HG03139 (cell line): Measurements from ENCODE around the gene MNS1.
"Not testable (repeated sequence)": the region's sequence is repeated elsewhere in the genome, so short reads cannot be mapped to it uniquely, and the experiment has no call there.

Experiments
- ATAC-seq: cut with Tn5 transposase; IDR thresholded peaks from one replicate; pipeline ENCODE4 v1.9.1; 2021; ENCODE audit not compliant: unreplicated experiment

MNS1 gene

GRCh38 chr15:56464893-56465520, at the start of gene MNS1:
MNS1 (minus strand) TSS chr15:56465137; CDS start chr15:56464972, 165 bp downstream.
- peak; percentile 96 for ATAC-seq

GRCh38 chr15:56496635-56497034, 31.7 kb upstream of the MNS1 start:
- ATAC-seq: no peak

GRCh38 chr15:56495533-56495932, 30.6 kb upstream of the MNS1 start:
- no peak for ATAC-seq

GRCh38 chr15:56495053-56495452, 30.1 kb upstream of the MNS1 start:
- ATAC-seq: no peak

- ATAC-seq: no peak
Measured at GRCh38 chr15:56492791-56493555, 28.0 kb upstream of the MNS1 start.

- ATAC-seq: no peak
Measured at GRCh38 chr15:56492236-56492635, 27.3 kb upstream of the MNS1 start.

GRCh38 chr15:56491110-56491722, 26.3 kb upstream of the MNS1 start:
- peak; percentile 63 for ATAC-seq

GRCh38 chr15:56490461-56490860, 25.5 kb upstream of the MNS1 start:
- no peak for ATAC-seq

GRCh38 chr15:56486206-56486605, 21.3 kb upstream of the MNS1 start:
- ATAC-seq: not testable (repeated sequence)

- ATAC-seq: not testable (repeated sequence)
Measured at GRCh38 chr15:56485426-56485825, 20.5 kb upstream of the MNS1 start.

GRCh38 chr15:56484287-56484686, 19.4 kb upstream of the MNS1 start:
- ATAC-seq: no peak

GRCh38 chr15:56475351-56475750, 10.4 kb upstream of the MNS1 start:
- ATAC-seq: no peak

- no peak for ATAC-seq
Measured at GRCh38 chr15:56473017-56473416, 8.1 kb upstream of the MNS1 start.

- no peak for ATAC-seq
Measured at GRCh38 chr15:56472278-56472677, 7.3 kb upstream of the MNS1 start.

- ATAC-seq: no peak
Measured at GRCh38 chr15:56471440-56472069, 6.6 kb upstream of the MNS1 start.

- no peak for ATAC-seq
Measured at GRCh38 chr15:56469483-56469882, 4.5 kb upstream of the MNS1 start.

- peak; percentile 41 for ATAC-seq
Measured at GRCh38 chr15:56468401-56468800, 3.5 kb upstream of the MNS1 start.

GRCh38 chr15:56467616-56468015, 2.7 kb upstream of the MNS1 start:
- no peak for ATAC-seq

- no peak for ATAC-seq
Measured at GRCh38 chr15:56460947-56461346, 4.0 kb downstream of the MNS1 start.

- ATAC-seq: no peak
Measured at GRCh38 chr15:56460071-56460470, 4.9 kb downstream of the MNS1 start.

GRCh38 chr15:56459096-56459495, 5.8 kb downstream of the MNS1 start:
- no peak for ATAC-seq

GRCh38 chr15:56456229-56456628, 8.7 kb downstream of the MNS1 start:
- ATAC-seq: no peak
